IPS-NIHi7 (cell line): ENCODE data around the gene MOB1A.
"Not testable (repeated sequence)": the region's sequence is repeated elsewhere in the genome, so short reads cannot be mapped to it uniquely, and the experiment has no call there.

Experiments used
- DNase-seq: peaks from one replicate; pipeline ENCODE4 v3.0.0; 2012; ENCODE audit warnings: mixed read lengths; ENCODE audit errors: extremely low spot score

The MOB1A gene

DNA sequence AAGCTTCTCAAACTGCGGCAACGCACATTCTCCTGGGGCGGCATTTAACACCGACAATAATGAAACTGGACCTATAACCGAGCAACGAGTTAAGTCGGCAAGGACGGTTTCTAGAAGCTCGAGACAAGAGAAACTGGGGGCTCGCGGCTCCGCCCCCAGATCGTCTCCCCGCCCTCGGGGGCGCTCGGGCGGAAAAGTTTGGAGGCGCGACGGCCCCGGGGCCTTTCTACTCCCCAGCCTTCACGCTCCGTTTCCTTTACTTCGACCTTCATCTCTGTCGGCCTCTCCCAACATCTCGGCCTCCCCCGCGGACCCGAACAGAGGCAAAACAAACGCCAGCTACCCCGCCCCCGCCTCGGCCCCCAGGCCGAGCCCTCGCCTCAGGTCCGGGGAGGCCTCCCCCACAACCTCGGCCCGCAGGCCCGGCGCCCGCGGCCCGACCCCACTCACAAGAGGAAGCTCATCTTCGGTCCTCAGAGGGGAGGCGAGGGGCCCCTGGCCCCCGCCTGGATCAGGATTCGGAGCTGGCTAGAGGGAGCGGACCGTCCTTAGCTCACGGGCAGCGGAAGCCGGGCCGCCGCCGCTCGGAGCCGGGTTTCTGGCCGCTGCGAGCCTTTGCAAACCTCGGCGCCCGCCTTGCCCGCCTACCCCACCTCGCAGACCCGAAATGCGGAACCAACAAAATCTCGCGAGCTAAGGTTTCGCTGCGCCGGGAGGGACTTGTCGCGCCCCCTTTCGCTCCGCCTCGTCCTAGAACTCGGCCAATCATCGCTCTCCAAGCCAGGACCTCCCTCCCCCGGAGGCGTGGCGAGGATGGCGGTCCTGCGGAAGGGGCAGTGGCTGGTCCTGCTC is at the start of gene MOB1A:
Gene MOB1A, minus strand, starts transcription at position 669 of the 852 bp plus-strand sequence. Its CDS starts 205 bp downstream, at position 464.
- peak; percentile 99 for DNase-seq

DNA sequence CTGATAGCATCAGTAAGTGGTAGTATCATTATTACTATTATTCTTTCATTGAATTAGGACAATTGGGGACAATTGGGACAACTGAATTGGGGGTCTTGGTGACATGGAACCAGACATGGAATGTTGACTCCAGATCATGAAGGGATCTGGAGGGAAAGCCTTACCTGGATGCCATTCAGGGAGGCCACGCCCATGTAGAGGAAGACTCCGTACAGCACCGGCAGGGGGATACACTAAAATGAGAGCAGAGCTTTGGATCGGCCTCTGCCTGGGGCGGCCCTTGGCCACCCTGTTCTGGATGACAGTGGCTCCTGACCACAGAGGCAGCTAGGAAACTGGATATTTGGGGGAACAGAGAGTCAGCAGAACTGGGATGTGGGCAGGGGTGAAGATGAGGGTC is 49.0 kb upstream of the MOB1A start:
- peak; percentile 53 for DNase-seq

- no peak for DNase-seq
Measured at GRCh38 chr2:74226648-74227213, 48.1 kb upstream of the MOB1A start.

DNA sequence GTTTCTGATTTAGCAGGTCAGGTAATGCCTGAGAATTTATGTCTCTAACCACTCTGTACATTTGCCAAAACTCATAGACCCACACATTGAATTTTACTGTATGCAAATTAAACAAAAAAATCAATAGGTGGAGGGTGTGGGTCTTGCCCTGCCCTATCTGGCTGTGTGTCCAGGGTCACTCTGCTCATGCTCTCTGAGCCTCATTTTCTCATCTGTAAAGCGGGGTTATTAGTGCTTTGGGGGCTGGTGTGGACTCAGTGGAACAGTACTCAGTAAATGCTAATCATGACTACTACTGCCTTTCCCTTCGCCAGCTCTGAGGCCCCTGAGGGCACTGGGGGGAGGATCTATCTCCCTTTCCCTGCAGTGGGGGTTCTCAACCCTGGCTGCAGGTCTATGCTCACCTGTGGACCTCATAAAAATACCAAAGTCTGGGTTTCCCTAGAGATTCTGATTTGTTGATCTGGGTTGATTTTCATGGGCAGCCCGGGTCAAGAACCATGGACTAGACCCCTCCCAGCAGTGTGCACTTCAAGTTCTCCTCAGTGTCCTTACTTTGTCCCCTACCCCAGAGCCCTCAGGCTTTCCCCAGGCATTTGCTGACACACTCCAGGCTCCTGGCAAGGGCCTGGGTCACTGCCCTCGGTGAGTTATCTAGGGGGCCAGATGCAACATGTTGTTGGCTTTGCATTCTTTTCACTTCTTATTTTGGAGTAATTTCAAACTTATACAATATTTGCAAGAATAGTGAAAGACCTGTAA is 47.2 kb upstream of the MOB1A start:
- peak; percentile 7 for DNase-seq

- no peak for DNase-seq
Measured at GRCh38 chr2:74223941-74224770, 45.5 kb upstream of the MOB1A start.

- no peak for DNase-seq
Measured at GRCh38 chr2:74222300-74222650, 43.6 kb upstream of the MOB1A start.

DNA sequence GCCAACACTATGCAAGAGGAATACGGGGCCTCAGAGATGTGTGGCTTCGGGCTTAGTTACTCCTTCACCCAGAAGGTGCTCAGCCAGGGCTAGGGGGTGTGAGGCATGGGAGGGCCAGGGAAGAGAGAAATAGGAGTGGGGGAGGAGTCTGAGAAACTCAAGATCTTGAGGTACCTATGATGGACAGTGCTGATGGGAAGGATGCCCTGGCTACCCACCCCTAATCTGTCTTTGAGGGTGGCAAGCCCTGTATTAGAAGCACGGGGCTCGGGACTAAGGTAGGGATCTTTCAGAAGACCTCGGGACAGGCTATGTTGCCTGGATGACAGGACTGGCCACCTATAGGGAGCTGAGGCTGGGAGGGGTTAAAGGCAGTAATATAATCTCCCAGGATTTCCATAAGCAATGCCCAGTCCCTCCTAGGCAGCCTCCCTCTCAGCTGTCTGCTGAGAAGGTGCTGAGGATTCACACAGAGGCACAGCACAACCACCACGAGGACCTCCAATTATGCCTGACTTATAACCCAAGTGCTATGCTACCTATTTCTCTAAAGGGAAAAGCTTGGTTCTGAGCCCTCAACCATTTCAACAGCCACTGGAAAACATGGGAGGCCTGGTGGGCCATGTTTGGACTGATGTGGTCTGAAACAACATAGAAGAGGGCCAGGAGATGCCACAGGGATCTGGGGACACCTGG is 43.1 kb upstream of the MOB1A start:
- DNase-seq: no peak

- no peak for DNase-seq
Measured at GRCh38 chr2:74221091-74221490, 42.4 kb upstream of the MOB1A start.

DNA sequence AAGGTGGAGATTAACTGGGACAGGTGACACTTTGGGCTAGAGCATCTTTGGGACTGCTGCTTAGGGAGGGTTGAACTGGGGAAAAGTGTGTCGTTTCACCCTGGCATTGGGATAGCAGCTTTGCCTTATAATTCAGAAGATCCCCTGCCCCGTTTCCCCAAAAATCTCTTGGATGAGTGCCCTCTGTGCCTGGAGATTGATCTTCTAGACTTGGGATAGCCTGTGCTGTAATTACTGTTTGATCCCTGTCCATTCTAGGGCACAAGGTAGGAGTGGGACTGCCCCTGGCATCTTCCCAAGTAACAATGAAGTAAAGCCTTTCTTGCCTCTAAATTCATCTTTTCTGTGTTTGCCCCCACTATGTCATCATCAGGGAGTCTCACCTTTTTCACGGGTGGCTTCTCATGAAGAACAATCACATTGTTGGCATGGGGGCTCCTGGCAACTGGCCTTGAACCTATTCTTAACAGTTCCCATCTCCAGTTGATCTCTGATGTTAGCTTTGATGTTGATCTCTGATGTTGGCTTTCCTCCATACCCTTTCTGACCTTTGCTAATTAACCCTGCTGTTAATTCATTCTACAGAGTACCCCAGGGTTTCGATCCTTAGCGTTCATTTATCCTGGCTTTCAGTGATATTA is 41.3 kb upstream of the MOB1A start:
- DNase-seq: no peak

DNA sequence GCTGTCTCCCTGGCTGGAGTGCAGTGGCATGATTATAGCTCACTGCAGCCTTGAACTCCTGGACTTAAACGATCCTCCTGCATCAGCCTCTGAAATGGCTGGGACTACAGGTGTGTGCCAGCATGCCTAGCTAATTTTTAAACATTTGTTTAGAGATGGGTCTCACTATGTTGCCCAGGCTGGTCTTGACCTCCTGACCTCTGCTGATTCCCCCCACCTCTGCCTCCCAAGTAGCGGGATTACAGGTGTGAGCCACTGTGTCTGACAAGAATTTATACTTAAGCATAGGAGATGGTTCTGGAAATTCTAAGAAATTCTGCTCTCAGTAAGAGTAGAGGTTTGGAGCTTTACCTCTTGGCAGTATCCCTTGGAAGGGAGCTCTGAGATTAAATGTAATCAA is 38.0 kb upstream of the MOB1A start:
- DNase-seq: no peak

- not testable (repeated sequence) for DNase-seq
Measured at GRCh38 chr2:74215771-74216170, 37.1 kb upstream of the MOB1A start.

DNA sequence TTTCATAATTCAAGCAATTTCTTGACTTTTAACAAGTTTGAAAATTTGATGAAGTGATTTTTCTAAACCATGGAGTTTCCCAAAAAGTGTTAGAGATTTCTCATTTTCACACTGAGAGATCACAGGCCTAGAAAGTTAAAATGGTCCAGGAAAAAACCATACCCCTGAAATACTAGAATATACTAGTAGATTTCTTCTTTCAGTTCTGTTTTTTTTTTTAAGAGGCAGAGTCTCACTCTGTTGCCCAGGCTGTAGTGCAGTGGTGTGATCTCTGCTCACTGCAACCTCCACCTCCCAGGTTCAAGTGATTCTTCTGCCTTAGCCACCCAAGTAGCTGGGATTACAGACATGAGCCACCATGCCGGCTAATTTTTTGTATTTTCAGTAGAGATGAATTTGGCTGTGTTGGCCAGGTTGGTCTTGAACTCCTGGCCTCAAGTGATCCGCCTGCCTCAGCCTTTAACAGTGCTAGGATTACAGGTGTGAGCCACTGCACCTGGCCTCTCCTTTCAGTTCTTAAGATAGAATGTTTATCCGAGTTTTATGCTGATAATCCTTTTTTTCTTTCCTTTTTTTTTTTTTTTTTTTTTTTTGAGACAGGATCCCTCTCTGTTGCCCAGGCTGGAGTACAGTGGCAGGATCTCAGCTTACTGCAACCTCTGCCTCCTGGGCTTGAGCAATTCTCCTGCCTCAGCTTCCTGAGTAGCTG is 34.2 kb upstream of the MOB1A start:
- DNase-seq: no peak

DNA sequence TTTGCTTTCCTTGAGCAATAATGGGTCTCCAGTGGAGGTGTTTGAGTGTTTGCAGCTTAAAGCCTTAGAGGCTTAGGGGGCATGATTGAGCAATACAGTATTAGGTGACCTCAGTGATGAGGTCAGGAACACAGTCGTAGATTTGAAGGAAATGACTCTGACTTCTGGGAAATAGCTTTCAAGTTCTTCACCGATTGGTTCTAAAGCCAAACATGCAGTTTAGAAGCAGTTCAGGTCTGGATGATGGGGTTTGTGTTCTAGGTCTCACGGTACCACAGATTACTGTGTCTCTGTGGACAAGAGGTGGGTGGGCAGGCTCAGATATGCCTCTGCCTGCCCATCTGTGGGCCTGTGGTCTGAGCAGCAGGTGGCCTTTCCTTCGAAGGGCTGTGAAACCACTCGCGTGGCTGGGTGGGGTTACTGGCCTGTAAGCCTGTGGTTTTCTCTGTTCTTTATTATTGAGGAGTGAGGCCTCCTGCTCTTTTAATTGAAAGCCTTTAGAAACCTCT is 27.6 kb upstream of the MOB1A start:
- no peak for DNase-seq

GRCh38 chr2:74205596-74205995 is 26.9 kb upstream of the MOB1A start:
- DNase-seq: no peak

- DNase-seq: no peak
Measured at GRCh38 chr2:74205113-74205512, 26.4 kb upstream of the MOB1A start.

DNA sequence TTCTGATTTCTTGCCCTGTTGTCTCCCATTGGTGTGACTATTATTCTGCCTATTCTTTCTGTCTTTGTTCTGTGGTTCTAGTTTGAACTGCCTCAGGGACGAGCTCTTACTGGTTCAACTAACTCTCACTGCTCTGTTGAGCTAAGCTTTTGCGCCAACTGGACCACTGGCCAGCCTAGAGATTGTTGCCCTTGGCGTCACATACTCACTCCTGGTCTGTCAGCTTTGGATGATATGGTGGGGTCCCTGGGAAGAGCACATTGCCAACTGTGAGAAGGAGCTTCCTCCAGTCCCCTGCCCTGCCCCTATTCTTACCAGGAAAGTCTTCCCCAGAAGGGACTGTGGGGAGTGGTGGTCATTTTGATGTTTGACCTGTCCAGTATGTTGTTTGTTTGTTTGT is 25.8 kb upstream of the MOB1A start:
- no peak for DNase-seq

- no peak for DNase-seq
Measured at GRCh38 chr2:74201596-74201995, 22.9 kb upstream of the MOB1A start.

DNA sequence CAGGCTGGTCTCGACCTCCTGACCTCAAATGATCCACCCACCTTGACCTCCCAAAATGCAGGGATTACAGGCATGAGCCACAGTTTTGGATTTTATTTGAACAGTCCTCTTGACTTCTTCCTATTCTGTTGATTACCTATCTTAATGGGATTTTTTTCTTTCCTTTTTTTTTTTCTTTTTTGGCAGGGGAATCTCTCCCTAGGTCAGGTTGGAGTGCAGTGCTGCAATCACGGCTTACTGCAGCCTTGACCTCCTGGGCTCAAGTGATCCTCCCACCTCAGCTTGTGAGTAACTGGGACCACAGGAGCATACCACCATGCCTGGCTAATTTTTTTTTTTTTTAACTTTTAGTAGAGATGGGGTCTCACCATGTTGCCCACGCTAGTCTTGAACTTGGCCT is 22.5 kb upstream of the MOB1A start:
- no peak for DNase-seq

DNA sequence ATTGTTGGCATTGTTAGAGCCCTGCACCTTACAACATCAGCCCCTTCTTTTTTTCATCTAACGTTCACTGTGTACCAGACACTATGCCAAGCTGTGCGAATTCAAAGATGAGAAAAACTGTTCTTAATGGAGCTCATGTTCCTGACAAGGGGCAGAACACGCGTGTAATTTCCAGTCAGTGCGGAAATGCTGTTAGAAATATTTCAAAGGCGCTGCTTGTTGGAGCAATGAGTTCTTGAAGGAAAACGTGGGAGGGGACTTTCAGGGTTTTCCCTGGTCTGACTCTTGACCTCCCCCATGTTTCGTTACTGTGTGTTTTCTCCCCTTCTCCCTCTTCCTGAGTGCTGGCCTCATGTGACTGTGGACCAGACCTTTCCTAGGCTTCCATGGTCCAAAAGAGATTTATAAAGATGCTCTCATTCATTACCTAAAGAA is 21.2 kb upstream of the MOB1A start:
- DNase-seq: no peak

- no peak for DNase-seq
Measured at GRCh38 chr2:74199275-74199701, 20.6 kb upstream of the MOB1A start.
